Measurements from ENCODE around the gene CNDP2.

DNA sequence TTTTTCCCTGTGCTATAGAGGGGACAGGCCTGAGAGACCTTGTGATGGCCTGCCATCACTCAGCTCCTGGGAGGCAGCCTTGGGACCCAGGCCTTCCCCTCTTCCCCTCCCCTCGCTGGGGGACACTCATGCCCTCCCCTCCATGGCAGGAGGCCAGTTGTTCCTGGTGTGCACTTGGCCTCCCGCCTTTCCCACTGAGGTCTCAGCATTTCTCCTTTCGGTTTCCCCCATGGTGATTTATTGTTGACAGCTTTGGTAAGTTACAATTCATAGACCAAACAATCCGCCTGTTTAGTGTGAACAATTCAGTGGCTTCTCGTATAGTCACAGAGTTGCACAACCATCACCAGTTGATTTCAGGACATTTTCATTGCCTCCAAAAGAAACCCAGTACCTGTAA is 27.9 kb downstream of the CNDP2 start:
- TF ChIP-seq, protein P1, sequence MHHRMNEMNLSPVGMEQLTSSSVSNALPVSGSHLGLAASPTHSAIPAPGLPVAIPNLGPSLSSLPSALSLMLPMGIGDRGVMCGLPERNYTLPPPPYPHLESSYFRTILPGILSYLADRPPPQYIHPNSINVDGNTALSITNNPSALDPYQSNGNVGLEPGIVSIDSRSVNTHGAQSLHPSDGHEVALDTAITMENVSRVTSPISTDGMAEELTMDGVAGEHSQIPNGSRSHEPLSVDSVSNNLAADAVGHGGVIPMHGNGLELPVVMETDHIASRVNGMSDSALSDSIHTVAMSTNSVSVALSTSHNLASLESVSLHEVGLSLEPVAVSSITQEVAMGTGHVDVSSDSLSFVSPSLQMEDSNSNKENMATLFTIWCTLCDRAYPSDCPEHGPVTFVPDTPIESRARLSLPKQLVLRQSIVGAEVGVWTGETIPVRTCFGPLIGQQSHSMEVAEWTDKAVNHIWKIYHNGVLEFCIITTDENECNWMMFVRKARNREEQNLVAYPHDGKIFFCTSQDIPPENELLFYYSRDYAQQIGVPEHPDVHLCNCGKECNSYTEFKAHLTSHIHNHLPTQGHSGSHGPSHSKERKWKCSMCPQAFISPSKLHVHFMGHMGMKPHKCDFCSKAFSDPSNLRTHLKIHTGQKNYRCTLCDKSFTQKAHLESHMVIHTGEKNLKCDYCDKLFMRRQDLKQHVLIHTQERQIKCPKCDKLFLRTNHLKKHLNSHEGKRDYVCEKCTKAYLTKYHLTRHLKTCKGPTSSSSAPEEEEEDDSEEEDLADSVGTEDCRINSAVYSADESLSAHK (CRISPR knock-in tag; IDR thresholded peaks at IDR 0.05; ENCODE audit: borderline replicate concordance) = no peak
- no peak for TF ChIP-seq CEBPG (CRISPR knock-in tag; IDR thresholded peaks at IDR 0.05)
- TF ChIP-seq, protein P2, sequence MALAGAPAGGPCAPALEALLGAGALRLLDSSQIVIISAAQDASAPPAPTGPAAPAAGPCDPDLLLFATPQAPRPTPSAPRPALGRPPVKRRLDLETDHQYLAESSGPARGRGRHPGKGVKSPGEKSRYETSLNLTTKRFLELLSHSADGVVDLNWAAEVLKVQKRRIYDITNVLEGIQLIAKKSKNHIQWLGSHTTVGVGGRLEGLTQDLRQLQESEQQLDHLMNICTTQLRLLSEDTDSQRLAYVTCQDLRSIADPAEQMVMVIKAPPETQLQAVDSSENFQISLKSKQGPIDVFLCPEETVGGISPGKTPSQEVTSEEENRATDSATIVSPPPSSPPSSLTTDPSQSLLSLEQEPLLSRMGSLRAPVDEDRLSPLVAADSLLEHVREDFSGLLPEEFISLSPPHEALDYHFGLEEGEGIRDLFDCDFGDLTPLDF (CRISPR knock-in tag; IDR thresholded peaks at IDR 0.05) = no peak
- TF ChIP-seq, protein P3, sequence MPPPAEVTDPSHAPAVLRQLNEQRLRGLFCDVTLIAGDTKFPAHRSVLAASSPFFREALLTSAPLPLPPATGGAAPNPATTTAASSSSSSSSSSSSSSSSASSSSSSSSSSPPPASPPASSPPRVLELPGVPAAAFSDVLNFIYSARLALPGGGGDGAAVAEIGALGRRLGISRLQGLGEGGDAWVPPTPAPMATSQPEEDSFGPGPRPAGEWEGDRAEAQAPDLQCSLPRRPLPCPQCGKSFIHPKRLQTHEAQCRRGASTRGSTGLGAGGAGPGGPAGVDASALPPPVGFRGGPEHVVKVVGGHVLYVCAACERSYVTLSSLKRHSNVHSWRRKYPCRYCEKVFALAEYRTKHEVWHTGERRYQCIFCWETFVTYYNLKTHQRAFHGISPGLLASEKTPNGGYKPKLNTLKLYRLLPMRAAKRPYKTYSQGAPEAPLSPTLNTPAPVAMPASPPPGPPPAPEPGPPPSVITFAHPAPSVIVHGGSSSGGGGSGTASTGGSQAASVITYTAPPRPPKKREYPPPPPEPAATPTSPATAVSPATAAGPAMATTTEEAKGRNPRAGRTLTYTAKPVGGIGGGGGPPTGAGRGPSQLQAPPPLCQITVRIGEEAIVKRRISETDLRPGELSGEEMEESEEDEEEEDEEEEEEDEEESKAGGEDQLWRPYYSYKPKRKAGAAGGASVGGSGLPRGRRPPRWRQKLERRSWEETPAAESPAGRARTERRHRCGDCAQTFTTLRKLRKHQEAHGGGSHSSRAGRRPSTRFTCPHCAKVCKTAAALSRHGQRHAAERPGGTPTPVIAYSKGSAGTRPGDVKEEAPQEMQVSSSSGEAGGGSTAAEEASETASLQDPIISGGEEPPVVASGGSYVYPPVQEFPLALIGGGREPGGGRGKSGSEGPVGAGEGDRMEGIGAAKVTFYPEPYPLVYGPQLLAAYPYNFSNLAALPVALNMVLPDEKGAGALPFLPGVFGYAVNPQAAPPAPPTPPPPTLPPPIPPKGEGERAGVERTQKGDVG (CRISPR knock-in tag; IDR thresholded peaks at IDR 0.05; ENCODE audit: borderline replicate concordance) = no peak
- TF ChIP-seq ZNF468 (CRISPR knock-in tag; IDR thresholded peaks at IDR 0.05) = no peak
- no peak for TF ChIP-seq DMAP1 (CRISPR knock-in tag; IDR thresholded peaks at IDR 0.05)
- TF ChIP-seq, protein P4, sequence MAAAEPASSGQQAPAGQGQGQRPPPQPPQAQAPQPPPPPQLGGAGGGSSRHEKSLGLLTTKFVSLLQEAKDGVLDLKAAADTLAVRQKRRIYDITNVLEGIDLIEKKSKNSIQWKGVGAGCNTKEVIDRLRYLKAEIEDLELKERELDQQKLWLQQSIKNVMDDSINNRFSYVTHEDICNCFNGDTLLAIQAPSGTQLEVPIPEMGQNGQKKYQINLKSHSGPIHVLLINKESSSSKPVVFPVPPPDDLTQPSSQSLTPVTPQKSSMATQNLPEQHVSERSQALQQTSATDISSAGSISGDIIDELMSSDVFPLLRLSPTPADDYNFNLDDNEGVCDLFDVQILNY (CRISPR knock-in tag; conservative IDR thresholded peaks at IDR 0.05) = no peak
- TF ChIP-seq ATAD3A (CRISPR knock-in tag; IDR thresholded peaks at IDR 0.05) = no peak

Data from HepG2 (cell line).